HCT116 (cell line): ENCODE results near the gene LSP1. TPM values are rescaled to one million over a fixed set of nuclear protein-coding genes. Genes with fewer than 3 reads are reported as not detected.

Experiments used
- ATAC-seq: fragments of 200-7000 bp; cut with Tn5 transposase; 2 replicates; pipeline ENCODE4 v1.9.1; 2020; ENCODE audit warnings: mild to moderate bottlenecking, moderate library complexity
- BruUV-seq: library from RNA; stranded (reverse); fragments of 400-500 nt; replicated peaks from 2 replicates; lab custom pipeline; 2021; lab: Mats Ljungman, UMichigan
- CTCF ChIA-PET: fragments of 300-600 bp; sonication (Branson Sonifier 250); formaldehyde crosslinking; loops from one replicate; lab custom pipeline; 2021; ENCODE audit warnings: antibody characterized with exemption; lab: Charles Lee
- POLR2A ChIA-PET: fragments of 300-600, 350-600 bp; sonication (Branson Sonifier 250); formaldehyde crosslinking; loops from one replicate; lab custom pipeline; 2021; ENCODE audit warnings: antibody characterized with exemption; lab: Charles Lee
- RAD21 ChIA-PET, 2 experiments: fragments of 300-600 bp; sonication (Branson Sonifier 250); formaldehyde crosslinking; loops; one replicate each; lab custom pipeline; 2023; ENCODE audit warnings: low total read pairs in 2 of 2; ENCODE audit not compliant: uncharacterized antibody in 2 of 2, unreplicated experiment in 2 of 2, low non-redundant PET in 1 of 2; lab: Charles Lee
- DNase-seq: peaks from one replicate; pipeline ENCODE4 v3.0.0-alpha.2; 2010; ENCODE audit warnings: low read depth, low spot score
- H2AFZ ChIP-seq: fragments of 200-600 bp; shearing (Covaris generic), sonication (generic); 2 replicates; pipeline ENCODE4 v1.6.1; 2017; ENCODE audit warnings: low read depth, mixed run types, mixed read lengths, antibody characterized with exemption, low read length; ENCODE audit not compliant: poor library complexity, severe bottlenecking
- H3K27ac ChIP-seq: 2 replicates; pipeline ENCODE4 v1.5.1; 2012; ENCODE audit warnings: low read depth, low read length
- H3K27me3 ChIP-seq: fragments of 200-600 bp; sonication (generic); 2 replicates; pipeline ENCODE4 v1.6.1; 2016; ENCODE audit warnings: mixed run types, low read length, mixed read lengths; ENCODE audit not compliant: insufficient read depth
- H3K36me3 ChIP-seq, 2 experiments: fragments of 200-500 bp in 1 of 2; fragments of 200-600 bp in 1 of 2; sonication (Bioruptor generic) in 1 of 2; sonication (generic) in 1 of 2; 2 replicates each; pipeline versions ENCODE4 v1.5.1 to v1.6.1; 2014 to 2016; ENCODE audit warnings: low read length in 2 of 2, inconsistent platforms in 1 of 2, mixed read lengths in 1 of 2, mixed run types in 1 of 2; ENCODE audit not compliant: insufficient read depth in 2 of 2, control insufficient read depth in 1 of 2
- H3K4me1 ChIP-seq, 2 experiments: fragments of 200-600 bp in 1 of 2; sonication (generic) in 1 of 2; 2 replicates each; pipeline versions ENCODE4 v1.5.1 to v1.6.1; 2012 to 2017; ENCODE audit warnings: low read length in 2 of 2, inconsistent platforms in 1 of 2, mild to moderate bottlenecking in 1 of 2, mixed read lengths in 1 of 2, mixed run types in 1 of 2, moderate library complexity in 1 of 2; ENCODE audit not compliant: insufficient read depth in 2 of 2, control insufficient read depth in 1 of 2
- H3K4me2 ChIP-seq: fragments of 200-600 bp; sonication (generic); 2 replicates; pipeline ENCODE4 v1.6.1; 2017; ENCODE audit warnings: mixed run types, low read length, mixed read lengths
- H3K4me3 ChIP-seq, 2 experiments: fragments of 200-600 bp in 1 of 2; sonication (generic) in 1 of 2; replicated peaks in 1 of 2; 2 replicates each; pipeline ENCODE4 v1.5.1; 2011 to 2016; ENCODE audit warnings: low read length in 2 of 2, control low read depth in 1 of 2, low read depth in 1 of 2, mild to moderate bottlenecking in 1 of 2, mixed read lengths in 1 of 2, mixed run types in 1 of 2
- H3K79me2 ChIP-seq: fragments of 200-600 bp; sonication (generic); 2 replicates; pipeline ENCODE4 v1.6.1; 2017; ENCODE audit warnings: mild to moderate bottlenecking, mixed run types, low read length, moderate library complexity, mixed read lengths; ENCODE audit not compliant: insufficient read depth
- H3K9ac ChIP-seq: fragments of 200-600 bp; sonication (generic); 2 replicates; pipeline ENCODE4 v1.6.1; 2016; ENCODE audit warnings: low read length, mixed read lengths
- H3K9me2 ChIP-seq: fragments of 200-600 bp; sonication (generic), shearing (Covaris generic); 2 replicates; pipeline ENCODE4 v1.6.1; 2017; ENCODE audit warnings: mixed run types, mild to moderate bottlenecking, moderate library complexity; ENCODE audit not compliant: insufficient read depth
- H3K9me3 ChIP-seq, 2 experiments: fragments of 200-500 bp in 1 of 2; fragments of 200-600 bp in 1 of 2; sonication (Bioruptor generic) in 1 of 2; sonication (generic) in 1 of 2; 2 replicates each; pipeline ENCODE4 v1.6.1; 2014 to 2017; ENCODE audit warnings: low read length in 2 of 2, mixed read lengths in 2 of 2, inconsistent platforms in 1 of 2, low read depth in 1 of 2, mild to moderate bottlenecking in 1 of 2, mixed run types in 1 of 2, moderate library complexity in 1 of 2; ENCODE audit not compliant: control insufficient read depth in 1 of 2, insufficient read depth in 1 of 2
- H4K20me1 ChIP-seq: fragments of 200-600 bp; sonication (generic), shearing (Covaris generic); 2 replicates; pipeline ENCODE4 v1.6.1; 2017; ENCODE audit warnings: mixed run types, mild to moderate bottlenecking, moderate library complexity; ENCODE audit not compliant: insufficient read depth
- CBX3 ChIP-seq: IDR thresholded peaks from 2 replicates; pipeline ENCODE4 v1.6.1; 2012; ENCODE audit warnings: low read depth
- CEBPB ChIP-seq: IDR thresholded peaks from 2 replicates; pipeline ENCODE4 v1.6.1; 2012; ENCODE audit warnings: low read depth
- EGR1 ChIP-seq: IDR thresholded peaks from 2 replicates; pipeline ENCODE4 v1.6.1; 2012; ENCODE audit warnings: low read depth
- EZH2 ChIP-seq: fragments of 200-600 bp; sonication (generic); IDR thresholded peaks from 2 replicates; pipeline ENCODE4 v1.6.1; 2017; ENCODE audit warnings: antibody characterized with exemption, mixed run types
- FOSL1 ChIP-seq: IDR thresholded peaks from 2 replicates; pipeline ENCODE4 v1.6.1; 2012; ENCODE audit warnings: low read depth
- JUND ChIP-seq: IDR thresholded peaks from 2 replicates; pipeline ENCODE4 v1.6.1; 2012
- POLR2AphosphoS5 ChIP-seq: IDR thresholded peaks from 2 replicates; pipeline ENCODE4 v1.6.1; 2011; ENCODE audit warnings: mild to moderate bottlenecking, low read depth, low read length, moderate library complexity
- RAD21 ChIP-seq: IDR thresholded peaks from 2 replicates; pipeline ENCODE4 v1.6.1; 2012; ENCODE audit warnings: low read depth, mild to moderate bottlenecking
- REST ChIP-seq: IDR thresholded peaks from 2 replicates; pipeline ENCODE4 v1.6.1; 2012; ENCODE audit warnings: low read depth
- SIN3A ChIP-seq: IDR thresholded peaks from 2 replicates; pipeline ENCODE4 v1.6.1; 2012; ENCODE audit warnings: low read depth
- SP1 ChIP-seq: IDR thresholded peaks from 2 replicates; pipeline ENCODE4 v1.6.1; 2012; ENCODE audit warnings: low read depth
- SRF ChIP-seq: IDR thresholded peaks from 2 replicates; pipeline ENCODE4 v1.6.1; 2012; ENCODE audit warnings: low read depth
- YY1 ChIP-seq: IDR thresholded peaks from 2 replicates; pipeline ENCODE4 v1.6.1; 2011; ENCODE audit warnings: low read length, low read depth, moderate library complexity, mild to moderate bottlenecking; ENCODE audit not compliant: insufficient replicate concordance; ENCODE audit errors: extremely low read depth
- ZNF274 ChIP-seq: fragments of 200-500 bp; sonication (Bioruptor generic); IDR thresholded peaks from 2 replicates; pipeline ENCODE4 v1.6.1; 2014; ENCODE audit warnings: mild to moderate bottlenecking, low read depth, low read length, inconsistent platforms
- intact Hi-C: fragments of 100-400 bp; cut with micrococcal nuclease; formaldehyde crosslinking; loops from 2 replicates; pipeline ENCODE4 v1.10.0; 2022
- total RNA-seq: library from RNA; stranded (reverse); gene quantifications from one replicate; pipeline ENCODE4 v1.2.1, GENCODE V29; 2021; ENCODE audit not compliant: unreplicated experiment
- TF ChIP-seq, protein P1 (sequence below): IDR thresholded peaks from 2 replicates; pipeline ENCODE4 v1.6.1; 2012

The LSP1 gene
- total RNA-seq, 1 experiment from 2014 or later = 1.3 TPM

GRCh38 chr11:1912289-1912878 is 59.5 kb downstream of the LSP1 start:
- Histone ChIP-seq H3K27ac (no peak overlapping the region), H4K20me1 (no peaks in the 10 kb centered on the region), H2AFZ (no peak overlapping the region)
- intact Hi-C loops = no loop called here
- POLR2A ChIA-PET = no interaction called here
- TF ChIP-seq ZNF274 (no peak), EGR1 (no peak)
- TF ChIP-seq, all 23 proteins: peak for 0
- no peak overlapping the region for H3K9ac ChIP-seq
- no peaks in the 10 kb centered on the region for H3K9me2 ChIP-seq
- no peaks in the 10 kb centered on the region for H3K4me1 ChIP-seq
- RAD21 ChIA-PET = no interaction called here
- H3K9me3 ChIP-seq = no peaks in the 10 kb centered on the region
- CTCF ChIA-PET = no interaction called here
- no peaks in the 10 kb centered on the region for H3K27me3 ChIP-seq
- no peak overlapping the region for H3K4me3 ChIP-seq
- BruUV-seq = no TSS peak
- no peak for ATAC-seq
- H3K36me3 ChIP-seq = no peaks in the 10 kb centered on the region
- H3K79me2 ChIP-seq = no peaks in the 10 kb centered on the region
- no peak for DNase-seq
- H3K4me2 ChIP-seq = no peak overlapping the region

GRCh38 chr11:1913271-1914060 is 60.6 kb downstream of the LSP1 start:
- H3K4me2 ChIP-seq = no peak overlapping the region
- H3K27ac ChIP-seq = no peak overlapping the region
- no peak overlapping the region for H3K9ac ChIP-seq
- H3K27me3 ChIP-seq = no peaks in the 10 kb centered on the region
- no peaks in the 10 kb centered on the region for H3K36me3 ChIP-seq
- no peak for ATAC-seq
- no peak overlapping the region for H2AFZ ChIP-seq
- no peaks in the 10 kb centered on the region for H3K79me2 ChIP-seq
- BruUV-seq = no TSS peak
- no peaks in the 10 kb centered on the region for H3K9me2 ChIP-seq
- intact Hi-C loops = no loop called here
- H3K4me1 ChIP-seq = no peaks in the 10 kb centered on the region
- no peak for DNase-seq
- CTCF ChIA-PET = no interaction called here
- POLR2A ChIA-PET = no interaction called here
- no peaks in the 10 kb centered on the region for H4K20me1 ChIP-seq
- no peaks in the 10 kb centered on the region for H3K9me3 ChIP-seq
- no peak overlapping the region for H3K4me3 ChIP-seq
- RAD21 ChIA-PET = no interaction called here
- TF ChIP-seq JUND (no peak), YY1 (no peak), SRF (no peak), CEBPB (no peak), SIN3A (no peak), CBX3 (no peak), EGR1 (no peak), SP1 (no peak), POLR2AphosphoS5 (no peak), RAD21 (no peak), EZH2 (no peak), FOSL1 (no peak), REST (no peak)
- TF ChIP-seq, protein P1, sequence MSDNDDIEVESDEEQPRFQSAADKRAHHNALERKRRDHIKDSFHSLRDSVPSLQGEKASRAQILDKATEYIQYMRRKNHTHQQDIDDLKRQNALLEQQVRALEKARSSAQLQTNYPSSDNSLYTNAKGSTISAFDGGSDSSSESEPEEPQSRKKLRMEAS = no peak
